Endothelial cell of umbilical vein (primary cell): ENCODE measurements around the gene TGFBR3. TPM values are rescaled to one million over a fixed set of nuclear protein-coding genes. Genes with fewer than 3 reads are reported as not detected.

Experiments used
- BruUV-seq: library from RNA; stranded (reverse); fragments of 400-500 nt; replicated peaks from 2 replicates; lab custom pipeline; 2021; lab: Mats Ljungman, UMichigan
- CTCF ChIA-PET: fragments of 300-600, 350-600 bp; sonication (Branson Sonifier 250); formaldehyde crosslinking; loops from one replicate; lab custom pipeline; 2021; ENCODE audit warnings: antibody characterized with exemption, inconsistent platforms; lab: Charles Lee
- POLR2A ChIA-PET: fragments of 300-600, 350-600 bp; sonication (Branson Sonifier 250); formaldehyde crosslinking; loops from one replicate; lab custom pipeline; 2021; ENCODE audit warnings: antibody characterized with exemption, inconsistent platforms; lab: Charles Lee
- DNase-seq: peaks from one replicate; pipeline ENCODE4 v3.0.0-alpha.2; 2011; ENCODE audit warnings: low read depth, low spot score
- FAIRE-seq: peaks from 2 replicates; lab custom pipeline; 2011; peaks lifted over from hg19 to GRCh38; lab: Jason Lieb, UNC
- H2AFZ ChIP-seq: 2 replicates; pipeline ENCODE4 v1.6.0; 2012; ENCODE audit warnings: low read depth, low read length, control low read depth, inconsistent platforms
- H3K27ac ChIP-seq: 2 replicates; pipeline ENCODE4 v1.5.1; 2011; ENCODE audit warnings: low read depth, mild to moderate bottlenecking, control low read depth, low read length, moderate library complexity; ENCODE audit not compliant: insufficient read depth
- H3K27me3 ChIP-seq, 2 experiments: 2 replicates each; pipeline versions ENCODE4 v1.6.0 to v1.6.1; 2011; ENCODE audit warnings: low read length in 2 of 2, mixed read lengths in 1 of 2; ENCODE audit not compliant: control insufficient read depth in 2 of 2, insufficient read depth in 2 of 2
- H3K36me3 ChIP-seq, 2 experiments: 2 replicates in 1 of 2; 3 replicates in 1 of 2; pipeline ENCODE4 v1.5.1; 2011; ENCODE audit warnings: low read length in 2 of 2, mild to moderate bottlenecking in 1 of 2, moderate library complexity in 1 of 2; ENCODE audit not compliant: control insufficient read depth in 2 of 2, insufficient read depth in 2 of 2; ENCODE audit errors: extremely low read depth in 1 of 2
- H3K4me1 ChIP-seq: 3 replicates; pipeline ENCODE4 v1.5.1; 2011; ENCODE audit warnings: mild to moderate bottlenecking, low read length; ENCODE audit not compliant: control insufficient read depth, insufficient read depth; ENCODE audit errors: extremely low read depth
- H3K4me2 ChIP-seq: 2 replicates; pipeline ENCODE4 v1.6.1; 2011; ENCODE audit warnings: low read length, control low read depth, mixed read lengths; ENCODE audit not compliant: insufficient read depth
- H3K4me3 ChIP-seq, 3 experiments: fragments of 200-600 bp in 1 of 3; sonication (generic), shearing (Covaris generic) in 1 of 3; replicated peaks in 1 of 3; 2 replicates each; pipeline ENCODE4 v1.5.1; 2011 to 2016; ENCODE audit warnings: control low read depth in 3 of 3, low read length in 3 of 3, mild to moderate bottlenecking in 2 of 3, inconsistent platforms in 1 of 3, low read depth in 1 of 3, moderate library complexity in 1 of 3; ENCODE audit not compliant: insufficient read depth in 1 of 3
- H3K79me2 ChIP-seq: 2 replicates; pipeline ENCODE4 v1.6.0; 2012; ENCODE audit warnings: low read length, inconsistent platforms; ENCODE audit not compliant: control insufficient read depth, insufficient read depth
- H3K9ac ChIP-seq: replicated peaks from 2 replicates; pipeline ENCODE3; 2011; ENCODE audit warnings: low read length, control low read depth; ENCODE audit not compliant: insufficient read depth; ENCODE audit errors: extremely low read depth
- H3K9me1 ChIP-seq: replicated peaks from 3 replicates; pipeline ENCODE4 v1.6.0; 2011; ENCODE audit warnings: mild to moderate bottlenecking, low read length; ENCODE audit not compliant: control insufficient read depth, insufficient read depth; ENCODE audit errors: extremely low read depth
- H3K9me3 ChIP-seq: replicated peaks from 2 replicates; pipeline ENCODE4 v1.5.1; 2012; ENCODE audit warnings: low read length, inconsistent platforms; ENCODE audit not compliant: control insufficient read depth, insufficient read depth
- H4K20me1 ChIP-seq: replicated peaks from 2 replicates; pipeline ENCODE3; 2011; ENCODE audit warnings: mild to moderate bottlenecking, low read length; ENCODE audit not compliant: control insufficient read depth, insufficient read depth; ENCODE audit errors: extremely low read depth
- CTCF ChIP-seq, 2 donors: IDR thresholded peaks; 1 replicate in 1 of 2; 2 replicates in 1 of 2; pipeline ENCODE4 v1.5.1; 2011; ENCODE audit warnings: low read length in 2 of 2, mild to moderate bottlenecking in 2 of 2, moderate library complexity in 2 of 2, control low read depth in 1 of 2, inconsistent platforms in 1 of 2, low read depth in 1 of 2; ENCODE audit not compliant: insufficient read depth in 1 of 2; ENCODE audit errors: extremely low read depth in 1 of 2
- EZH2 ChIP-seq: IDR thresholded peaks from 2 replicates; pipeline ENCODE4 v1.6.1; 2012; ENCODE audit warnings: borderline replicate concordance, low read depth, mild to moderate bottlenecking, moderate library complexity, low read length, inconsistent platforms; ENCODE audit not compliant: severe bottlenecking
- FOS ChIP-seq: IDR thresholded peaks from 2 replicates; pipeline ENCODE4 v1.6.1; 2011; ENCODE audit warnings: mild to moderate bottlenecking, low read length, moderate library complexity, borderline replicate concordance; ENCODE audit not compliant: insufficient read depth
- GATA2 ChIP-seq: IDR thresholded peaks from 2 replicates; pipeline ENCODE4 v1.7.0; 2011; ENCODE audit warnings: low read depth, mild to moderate bottlenecking, moderate library complexity, mixed read lengths, low read length; ENCODE audit not compliant: insufficient read length, insufficient read depth
- JUN ChIP-seq: IDR thresholded peaks from 2 replicates; pipeline ENCODE4 v1.6.1; 2011; ENCODE audit warnings: borderline replicate concordance, low read depth; ENCODE audit not compliant: insufficient read length, insufficient read depth
- MYC ChIP-seq: IDR thresholded peaks from one replicate; pipeline ENCODE4 v1.6.1; 2011; ENCODE audit warnings: mild to moderate bottlenecking, low read depth, low read length
- POLR2A ChIP-seq: IDR thresholded peaks from 2 replicates; pipeline ENCODE4 v1.6.1; 2012; ENCODE audit warnings: low read depth, mild to moderate bottlenecking, control low read depth, low read length
- POLR2AphosphoS5 ChIP-seq: IDR thresholded peaks from 2 replicates; pipeline ENCODE4 v1.6.1; 2012; ENCODE audit warnings: low read depth, mild to moderate bottlenecking, control low read depth, low read length, moderate library complexity; ENCODE audit not compliant: insufficient read depth
- dilution Hi-C: fragments of 300-500 bp; cut with MboI; formaldehyde crosslinking; loops from one replicate; pipeline ENCODE4 v1.15.0; 2019; ENCODE audit warnings: low sequenced_read_pairs; ENCODE audit not compliant: extremely low pct_ligation_motif_present
- intact Hi-C: fragments of 100-400 bp; cut with micrococcal nuclease; formaldehyde crosslinking; loops from one replicate; pipeline ENCODE4 v1.10.0; 2022
- polyA plus RNA-seq, 4 experiments: library from polyadenylated mRNA; depleted of rRNA in 3 of 4; stranded (reverse) in 3 of 4; unstranded in 1 of 4; fragments of >200 nt; gene quantifications; 2 replicates each; pipeline versions ENCODE4 v1.2.1 to v1.2.3, GENCODE V29; 2011 to 2012; ENCODE audit warnings: missing spikeins in 1 of 4
- total RNA-seq: library from RNA; stranded (reverse); gene quantifications from 2 replicates; pipeline ENCODE4 v1.2.3, GENCODE V29; 2021
- TF ChIP-seq, protein P1 (sequence below): IDR thresholded peaks from 2 replicates; pipeline ENCODE4 v1.6.1; 2011; ENCODE audit not compliant: insufficient read depth, insufficient read length

The TGFBR3 gene
- total and polyA plus RNA-seq, 2 donors (not counting 3 experiments of a cell fraction or from before 2014, with no cell fraction given) = 8.0 to 13.4 TPM

DNA sequence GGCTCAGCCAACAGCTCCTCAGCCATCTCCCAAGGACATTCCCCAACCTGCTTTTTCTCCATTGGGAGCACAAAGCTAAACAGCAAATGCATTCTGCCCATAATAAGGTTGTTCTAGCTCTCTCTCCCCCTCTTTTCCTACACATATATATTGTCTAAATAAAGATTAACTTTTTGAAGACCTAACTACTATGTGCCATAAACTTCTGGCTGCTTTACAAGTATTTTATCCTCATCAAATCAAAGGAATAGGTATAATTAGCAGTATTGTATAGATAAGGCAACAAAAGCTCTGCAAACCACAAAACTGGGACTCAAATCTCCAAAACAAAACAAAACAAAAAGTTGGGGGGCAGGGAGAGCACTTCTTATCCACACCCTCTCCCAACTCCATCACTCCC, 43.4 kb downstream of the TGFBR3 start:
- BruUV-seq = no TSS peak
- Histone ChIP-seq H3K36me3 (no peaks in the 10 kb centered on the region), H3K9me3 (no peaks in the 10 kb centered on the region), H2AFZ (no peak overlapping the region), H3K27ac (no peak overlapping the region), H3K4me1 (peaks cover 6% of the 10 kb centered on the region), H3K4me3 (no peak overlapping the region), H4K20me1 (no peaks in the 10 kb centered on the region), H3K4me2 (no peak overlapping the region), H3K27me3 (no peaks in the 10 kb centered on the region), H3K79me2 (no peaks in the 10 kb centered on the region), H3K9ac (no peak overlapping the region), H3K9me1 (no peaks in the 10 kb centered on the region)
- POLR2A ChIA-PET = no interaction called here
- CTCF ChIA-PET = interaction anchor here (0.6 to 1.2 kb wide), 2 partner anchors 9 to 41 kb away, joined by 3 read pairs; no protein-coding TSS in a partner anchor
- dilution Hi-C loops (no loop called here), intact Hi-C loops (no loop called here)
- no peak for FAIRE-seq
- DNase-seq = no peak
- TF ChIP-seq EZH2 = no peak
- TF ChIP-seq POLR2A = no peak
- no peak for TF ChIP-seq GATA2
- TF ChIP-seq FOS = no peak
- TF ChIP-seq JUN = no peak
- TF ChIP-seq MYC = no peak
- TF ChIP-seq, protein P1, sequence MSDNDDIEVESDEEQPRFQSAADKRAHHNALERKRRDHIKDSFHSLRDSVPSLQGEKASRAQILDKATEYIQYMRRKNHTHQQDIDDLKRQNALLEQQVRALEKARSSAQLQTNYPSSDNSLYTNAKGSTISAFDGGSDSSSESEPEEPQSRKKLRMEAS = no peak

DNA sequence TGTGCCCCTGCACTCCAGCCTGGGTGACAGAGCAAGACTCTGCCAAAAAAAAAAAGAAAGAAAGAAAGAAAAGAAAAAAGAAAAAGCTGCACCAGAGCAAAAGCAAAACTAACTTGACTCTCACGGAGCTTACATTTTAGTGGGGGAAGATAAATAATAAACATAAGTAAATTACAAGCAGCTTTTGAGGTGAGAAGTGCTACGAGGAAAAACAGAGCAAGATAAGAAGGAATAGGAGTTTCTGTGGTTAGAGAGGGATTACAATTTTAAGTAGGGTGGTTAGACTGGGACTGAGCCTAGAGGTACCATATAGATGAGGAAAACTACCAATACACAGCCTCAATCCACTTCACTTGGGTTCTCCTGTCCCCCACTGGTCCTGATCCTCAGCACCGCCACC, 43.9 kb downstream of the TGFBR3 start:
- Histone ChIP-seq H3K9me1 (no peaks in the 10 kb centered on the region), H3K9ac (no peak overlapping the region), H3K79me2 (no peaks in the 10 kb centered on the region), H4K20me1 (no peaks in the 10 kb centered on the region), H3K36me3 (no peaks in the 10 kb centered on the region), H2AFZ (no peak overlapping the region), H3K9me3 (no peaks in the 10 kb centered on the region), H3K4me2 (no peak overlapping the region), H3K27ac (no peak overlapping the region), H3K4me3 (no peak overlapping the region), H3K4me1 (peaks cover 6% of the 10 kb centered on the region), H3K27me3 (no peaks in the 10 kb centered on the region)
- POLR2A ChIA-PET = no interaction called here
- TF ChIP-seq GATA2 (no peak), FOS (no peak), POLR2AphosphoS5 (no peak), EZH2 (no peak), JUN (no peak), CTCF (IDR thresholded peaks at IDR 0.05; ENCODE audit: extremely low read depth in 1 of 2, insufficient read depth in 1 of 2, low read depth in 1 of 2, low read length in 2 of 2) (no peak), MYC (no peak), POLR2A (no peak)
- TF ChIP-seq, protein P1 = no peak
- CTCF ChIA-PET = interaction anchor here (0.6 to 1.2 kb wide), 2 partner anchors 9 to 42 kb away, joined by 3 read pairs; no protein-coding TSS in a partner anchor
- FAIRE-seq (no peak), DNase-seq (no peak)
- dilution Hi-C loops = no loop called here
- no TSS peak for BruUV-seq
- intact Hi-C loops = no loop called here
